Embryonic facial prominence (tissue), 1 donor: ENCODE data around the gene ABHD8.

Experiments used
- DNase-seq: peaks from one replicate; pipeline ENCODE4 v3.0.0-alpha.2; 2016; ENCODE audit errors: extremely low spot score

ABHD8 gene

GRCh38 chr19:17242431-17243208, 60.6 kb downstream of the ABHD8 start:
- DNase-seq = no peak
